Medulla oblongata (tissue), 1 donor: ENCODE measurements around the gene LGALS7B.
"Not testable (repeated sequence)": the region's sequence is repeated elsewhere in the genome, so short reads cannot be mapped to it uniquely, and the experiment has no call there.

Source experiments
- DNase-seq: peaks from one replicate; pipeline ENCODE4 v3.0.0-alpha.2; 2015; ENCODE audit errors: extremely low spot score

The LGALS7B gene

DNA sequence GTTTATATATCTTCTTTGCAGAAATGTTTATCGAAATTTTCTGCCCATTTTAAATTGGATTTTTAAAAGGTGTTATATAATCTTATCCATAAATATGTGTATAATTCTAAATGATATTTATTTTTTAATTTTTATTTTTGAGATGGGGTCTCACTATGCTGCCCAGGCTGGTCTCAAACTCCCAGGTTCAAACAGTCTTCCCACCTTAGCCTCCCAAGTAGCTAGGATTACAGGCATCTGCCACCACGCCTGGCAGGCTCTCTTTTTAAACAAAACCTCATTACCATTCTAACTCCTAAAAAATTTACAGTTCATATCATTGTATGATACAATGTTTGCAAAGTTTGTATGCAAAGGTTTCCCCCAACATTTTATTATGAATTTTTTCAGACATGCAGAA is 7.2 kb downstream of the LGALS7B start:
- no peak for DNase-seq

- DNase-seq, result not testable (repeated sequence)
These were observed 8.8 kb downstream of the LGALS7B start for GRCh38 chr19:38797781-38798180.

DNA sequence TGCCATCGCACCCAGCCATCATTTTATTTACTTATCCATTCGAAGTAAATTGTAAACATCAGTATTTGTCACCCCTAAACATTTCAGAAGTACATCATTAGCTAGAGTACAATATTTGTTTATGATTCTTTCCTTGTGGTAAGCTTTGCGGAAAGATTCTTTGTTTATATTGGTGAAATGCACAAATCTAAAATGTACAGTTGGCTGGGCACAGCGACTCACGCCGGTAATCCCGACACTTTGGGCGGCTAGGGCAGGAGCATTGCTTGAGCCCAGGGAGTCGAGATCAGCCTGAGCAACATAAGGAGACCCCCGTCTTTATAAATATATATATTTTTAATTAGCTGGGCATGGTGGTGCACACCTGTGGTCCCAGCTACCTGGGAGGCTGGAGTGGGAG is 10.1 kb downstream of the LGALS7B start:
- DNase-seq, result no peak

DNA sequence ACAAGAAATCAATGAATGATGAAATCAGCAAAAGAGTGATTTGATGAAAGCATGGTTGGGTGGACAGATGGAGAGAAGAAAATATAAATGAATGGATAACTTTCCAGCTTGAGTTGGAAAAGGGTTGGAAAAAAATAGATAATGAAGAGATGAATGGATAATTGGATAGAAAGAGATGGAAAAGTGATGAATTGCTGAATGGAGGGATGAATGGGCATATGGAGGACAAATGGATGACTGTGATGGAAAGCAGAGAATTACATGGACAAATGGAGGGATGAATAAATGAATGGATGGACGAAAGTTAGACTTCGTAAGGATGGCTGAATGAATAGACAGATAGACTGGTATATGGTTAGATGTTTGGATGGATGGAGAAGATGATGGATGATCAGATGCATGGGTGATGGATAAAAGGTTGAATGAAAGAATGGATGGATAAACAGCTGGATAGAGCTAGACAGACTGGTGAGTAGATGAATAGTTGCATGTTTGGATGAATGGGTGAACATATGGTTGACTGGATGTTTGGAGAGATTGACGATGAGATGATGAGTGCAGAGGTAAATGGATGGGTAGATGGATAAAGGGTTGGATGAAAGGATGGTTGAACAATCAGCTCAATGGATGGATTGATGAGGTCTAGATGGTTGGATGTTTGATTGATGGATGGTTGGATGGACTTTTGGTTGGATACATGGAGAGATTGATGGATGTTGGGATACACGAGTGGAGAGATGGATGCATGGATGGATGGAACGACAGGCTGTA is 11.8 kb downstream of the LGALS7B start:
- DNase-seq, result no peak

DNA sequence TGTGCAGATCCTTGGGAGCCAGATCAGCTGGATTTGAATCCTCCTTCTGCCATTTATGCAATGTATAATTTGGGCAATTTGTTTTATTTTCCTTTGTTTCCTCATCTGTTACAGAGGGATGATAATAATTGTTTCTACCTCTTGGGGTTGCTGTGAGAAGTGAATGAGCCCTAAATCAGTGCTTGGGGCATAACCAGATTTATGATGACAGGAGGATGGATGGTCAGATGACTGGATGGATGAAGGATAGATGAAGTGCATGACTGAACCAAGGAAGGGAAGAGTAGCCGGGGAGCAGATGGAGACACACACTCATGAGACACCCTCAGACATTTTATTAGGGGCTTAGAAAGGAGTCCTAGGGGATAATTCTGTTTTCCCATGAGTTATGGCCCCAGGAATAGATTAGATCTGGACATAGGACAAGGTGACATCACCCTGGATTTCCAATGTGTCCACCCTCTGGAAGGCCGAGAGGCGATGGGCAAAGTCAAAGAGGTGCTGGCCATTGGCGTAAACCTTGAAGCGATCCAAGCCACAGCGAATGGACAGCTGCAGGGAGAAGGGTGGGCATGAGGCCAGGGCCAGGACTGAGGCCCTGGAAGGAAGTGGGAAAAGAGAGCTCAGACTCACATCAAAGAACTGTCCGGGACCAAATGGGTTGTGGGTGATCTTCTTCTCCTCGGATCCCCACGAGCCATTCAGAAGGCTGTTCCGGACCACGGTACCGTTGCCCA is 12.5 kb downstream of the LGALS7B start:
- DNase-seq, result no peak

GRCh38 chr19:38803543-38803942 is 14.5 kb downstream of the LGALS7B start:
- no peak for DNase-seq

GRCh38 chr19:38805180-38805579 is 16.2 kb downstream of the LGALS7B start:
- no peak for DNase-seq

DNA sequence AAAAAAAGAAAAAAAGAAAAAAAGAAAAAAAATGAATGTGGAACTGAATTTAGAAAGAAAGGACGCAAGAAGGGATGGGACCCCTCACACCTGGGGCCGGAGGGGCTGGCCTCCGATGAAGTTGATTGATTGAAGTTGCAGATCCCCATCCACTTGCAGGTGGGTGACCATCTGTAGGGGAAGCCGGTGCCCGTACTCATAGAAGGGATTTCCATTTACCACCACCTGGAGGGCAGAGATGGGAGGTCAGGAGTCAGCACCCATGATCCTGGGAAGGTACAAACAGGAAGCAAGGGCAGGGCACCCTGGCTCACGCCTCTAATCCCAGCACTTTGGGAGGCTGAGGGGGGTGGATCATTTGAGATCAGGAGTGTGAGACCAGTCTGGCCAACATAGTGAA is 17.4 kb downstream of the LGALS7B start:
- no peak for DNase-seq

GRCh38 chr19:38807374-38808098 is 18.5 kb downstream of the LGALS7B start:
- DNase-seq, result not testable (repeated sequence)

- no peak for DNase-seq
These were observed 19.7 kb downstream of the LGALS7B start for GRCh38 chr19:38808741-38809140.

- no peak for DNase-seq
These were observed 20.7 kb downstream of the LGALS7B start for GRCh38 chr19:38809592-38810252.

GRCh38 chr19:38812009-38812840 is 23.2 kb downstream of the LGALS7B start:
- no peak for DNase-seq

DNA sequence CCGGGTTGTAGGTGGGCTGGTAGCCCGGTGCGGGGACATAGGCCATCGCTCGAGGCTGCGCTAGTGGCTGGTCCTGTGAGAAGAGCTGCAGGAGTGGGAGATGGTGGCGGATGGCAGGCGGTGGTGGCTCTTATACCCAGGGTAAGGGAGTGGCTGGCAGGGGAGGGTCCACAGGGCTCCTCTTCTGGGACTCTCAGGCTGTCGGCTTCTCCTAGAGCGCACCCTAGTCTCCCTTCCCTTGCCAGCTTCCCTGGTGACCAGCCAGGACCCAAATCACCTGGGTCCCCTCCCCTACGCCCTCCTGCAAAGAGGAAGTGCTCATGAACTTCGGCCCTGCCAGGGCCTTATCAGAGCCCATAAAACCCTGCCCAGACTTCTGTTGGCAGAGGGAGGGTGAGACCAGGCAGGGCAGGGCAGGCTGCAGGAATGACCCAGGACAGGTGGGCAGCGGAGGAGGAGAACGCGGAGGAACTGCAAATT is 23.9 kb downstream of the LGALS7B start, which contains the start of gene LGALS4:
Gene LGALS4, minus strand, starts transcription at position 105 of the 480 bp plus-strand sequence. Its CDS starts 59 bp downstream, at position 46.
- no peak for DNase-seq

- no peak for DNase-seq
These were observed 24.3 kb downstream of the LGALS7B start for GRCh38 chr19:38813323-38813722.

DNA sequence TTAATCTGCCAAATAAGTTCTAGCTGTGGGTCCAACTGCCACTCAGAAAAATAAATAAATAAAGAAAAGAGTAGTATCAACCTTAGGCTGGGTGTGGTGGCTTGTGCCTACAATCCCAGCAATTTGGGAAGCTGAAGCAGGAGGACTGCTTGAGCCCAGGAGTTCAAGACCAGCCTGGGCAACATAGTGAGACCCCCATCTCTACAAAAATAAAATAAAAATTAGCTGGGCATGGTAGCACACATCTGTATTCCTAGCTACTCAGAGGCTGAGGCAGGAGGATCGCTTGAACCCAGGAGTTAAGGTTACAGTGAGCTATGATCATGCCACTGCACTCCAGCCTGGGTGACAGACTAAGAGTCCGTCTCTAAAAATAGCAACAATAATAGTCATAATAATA is 24.9 kb downstream of the LGALS7B start:
- DNase-seq, result not testable (repeated sequence)

DNA sequence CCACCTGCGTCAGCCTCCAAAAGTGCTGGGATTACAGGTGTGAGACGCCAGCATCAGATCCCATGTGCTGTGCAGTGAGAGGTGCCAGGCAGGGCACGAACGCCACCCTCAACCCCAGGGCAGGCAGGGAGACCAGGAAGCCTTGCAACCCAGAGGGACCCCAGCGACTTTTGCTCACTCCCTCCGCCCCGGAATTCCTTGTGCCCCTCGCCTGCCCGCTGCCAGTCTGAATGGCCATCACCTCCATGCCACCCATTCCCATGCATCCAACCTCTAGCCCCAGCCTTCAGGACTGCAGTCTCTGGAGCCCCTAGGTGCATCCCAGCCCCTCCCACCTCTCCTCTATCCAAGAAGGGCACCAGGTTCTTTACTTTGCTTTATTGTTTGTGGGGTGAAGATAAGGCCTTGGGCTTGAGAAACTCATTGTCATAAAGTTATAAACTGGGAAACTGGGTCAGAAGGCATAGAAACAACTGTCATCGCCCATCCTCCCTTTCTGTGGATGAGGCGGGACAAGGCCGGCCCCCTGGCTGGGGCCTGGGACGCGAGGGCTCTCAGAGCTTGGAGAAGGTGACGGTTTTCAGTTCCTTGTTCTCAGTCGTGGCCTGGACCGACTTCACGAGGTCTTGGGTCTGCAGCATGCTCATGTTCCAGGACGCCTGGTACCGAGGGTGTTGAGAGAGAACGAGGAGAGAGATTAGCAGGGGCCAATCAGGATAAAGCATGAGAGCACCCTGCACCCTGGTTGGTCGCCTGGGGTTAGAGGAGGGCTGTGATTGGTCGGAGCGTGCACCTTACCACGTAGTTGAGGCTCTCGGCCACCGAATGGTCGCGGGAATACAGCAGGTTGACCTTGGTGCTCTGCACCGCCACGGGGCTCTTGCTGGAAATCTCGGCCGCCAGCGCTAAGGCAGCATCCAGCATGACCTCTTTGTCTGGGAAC is 26.3 kb downstream of the LGALS7B start:
- DNase-seq, result no peak

- no peak for DNase-seq
These were observed 27.2 kb downstream of the LGALS7B start for GRCh38 chr19:38816131-38816750.

DNA sequence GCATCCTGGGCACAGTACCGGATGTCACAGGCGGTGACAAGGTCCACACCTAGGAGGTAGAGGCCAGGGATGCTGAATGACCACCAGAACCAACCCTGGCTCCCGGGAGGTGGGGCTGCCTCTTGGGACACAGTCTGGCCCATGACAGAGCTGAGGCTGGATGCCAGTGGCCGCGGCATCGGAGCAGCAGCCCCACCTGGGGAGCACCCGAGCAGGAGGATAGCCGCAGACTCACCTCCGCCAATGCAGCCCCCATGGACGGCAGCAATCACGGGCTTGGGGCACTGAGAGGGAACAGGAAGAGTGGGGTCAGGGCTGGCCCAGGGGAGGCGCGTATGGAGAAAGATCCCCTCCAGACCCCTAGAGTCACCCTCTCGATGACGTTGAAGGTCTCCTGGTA is 28.1 kb downstream of the LGALS7B start:
- no peak for DNase-seq

DNA sequence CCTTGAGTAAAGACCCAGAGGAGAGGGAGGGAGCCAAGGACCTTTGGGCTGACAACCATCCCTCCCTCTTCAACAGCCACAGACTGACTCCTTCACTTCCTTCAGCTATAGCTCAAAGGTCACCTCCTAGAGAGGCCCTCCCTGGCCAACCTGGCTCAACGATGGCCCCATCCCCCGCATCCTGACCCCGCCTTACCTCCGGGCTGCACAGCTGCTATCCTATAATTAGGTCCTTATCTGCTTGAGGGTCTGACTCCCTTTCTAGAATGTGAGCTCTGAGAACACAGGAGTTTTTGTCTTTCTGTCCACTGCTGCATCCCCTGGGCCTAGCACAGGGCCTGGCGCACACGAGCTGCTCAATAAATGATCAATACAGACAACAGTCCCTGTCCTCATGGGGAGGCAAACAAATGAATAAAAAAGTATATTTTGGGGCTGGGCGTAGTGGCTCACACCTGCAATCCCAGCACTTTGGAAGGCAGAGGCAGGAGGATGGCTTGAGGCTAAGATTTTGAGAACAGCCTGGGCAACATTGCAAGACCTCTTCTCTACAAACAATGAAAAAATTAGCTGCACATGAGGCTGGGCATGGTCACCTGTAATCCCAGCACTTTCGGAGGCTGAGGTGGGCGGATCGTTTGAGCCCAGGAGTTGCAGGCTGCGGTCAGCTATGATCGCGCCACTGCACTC is 30.4 kb downstream of the LGALS7B start:
- no peak for DNase-seq
